WTC11 (cell line): ENCODE results near the gene VCL. TPM values are rescaled to one million over a fixed set of nuclear protein-coding genes. Genes with fewer than 3 reads are reported as not detected.

Experiments
- ATAC-seq: fragments of 200-7000 bp; cut with Tn5 transposase; 2 replicates; pipeline ENCODE4 v1.10.0; 2021; ENCODE audit warnings: mild to moderate bottlenecking, moderate library complexity
- CTCF ChIA-PET: fragments of 300-600 bp; sonication (Branson Sonifier 250); formaldehyde crosslinking; loops from one replicate; lab custom pipeline; 2021; ENCODE audit warnings: antibody characterized with exemption; lab: Charles Lee
- POLR2A ChIA-PET: fragments of 350-600 bp; sonication (Branson Sonifier 250); formaldehyde crosslinking; loops from one replicate; lab custom pipeline; 2021; ENCODE audit warnings: antibody characterized with exemption; lab: Charles Lee
- DNase-seq: peaks from one replicate; pipeline ENCODE4 v3.0.0; 2021; ENCODE audit warnings: low spot score
- H3K27ac Mint-ChIP-seq: 2 replicates; pipeline ENCODE4 v1.8.0; 2021; ENCODE audit warnings: mixed read lengths
- H3K27me3 Mint-ChIP-seq: 2 replicates; pipeline ENCODE4 v1.8.0; 2021; ENCODE audit warnings: low read depth, mild to moderate bottlenecking, moderate library complexity, mixed read lengths
- H3K36me3 Mint-ChIP-seq: 2 replicates; pipeline ENCODE4 v1.8.0; 2021; ENCODE audit warnings: mixed read lengths
- H3K4me1 Mint-ChIP-seq: 2 replicates; pipeline ENCODE4 v1.8.0; 2022; ENCODE audit warnings: mixed read lengths
- H3K4me3 Mint-ChIP-seq: 2 replicates; pipeline ENCODE4 v1.8.0; 2021; ENCODE audit warnings: mild to moderate bottlenecking, moderate library complexity, mixed read lengths
- H3K9me3 Mint-ChIP-seq: 2 replicates; pipeline ENCODE4 v1.8.0; 2021; ENCODE audit warnings: mixed read lengths
- CREM ChIP-seq: sonication (generic); formaldehyde crosslinking; IDR thresholded peaks from 2 replicates; pipeline ENCODE4 v1.8.1; 2022; ENCODE audit warnings: mild to moderate bottlenecking, missing genetic modification reagents, moderate library complexity
- ESRRA ChIP-seq: sonication (generic); formaldehyde crosslinking; IDR thresholded peaks from 2 replicates; pipeline ENCODE4 v1.8.1; 2022; ENCODE audit warnings: mild to moderate bottlenecking, missing genetic modification reagents, borderline replicate concordance
- FOXK1 ChIP-seq: sonication (generic); formaldehyde crosslinking; IDR thresholded peaks from 2 replicates; pipeline ENCODE4 v1.8.0; 2022; ENCODE audit warnings: mild to moderate bottlenecking, moderate library complexity, missing genetic modification reagents
- GABPB1 ChIP-seq: sonication (generic); formaldehyde crosslinking; IDR thresholded peaks from 2 replicates; pipeline ENCODE4 v1.8.1; 2023; ENCODE audit warnings: mild to moderate bottlenecking, missing genetic modification reagents
- GTF2I ChIP-seq: fragments of 250-450 bp; sonication (Bioruptor Pico); conservative IDR thresholded peaks from 2 replicates; pipeline ENCODE4 v1.4.0; 2021; ENCODE audit warnings: mild to moderate bottlenecking
- IRF2 ChIP-seq: sonication (generic); formaldehyde crosslinking; IDR thresholded peaks from 2 replicates; pipeline ENCODE4 v1.8.0; 2022; ENCODE audit warnings: low read depth, missing genetic modification reagents, borderline replicate concordance
- JUN ChIP-seq: sonication (generic); formaldehyde crosslinking; IDR thresholded peaks from 2 replicates; pipeline ENCODE4 v1.8.0; 2023; ENCODE audit warnings: mild to moderate bottlenecking, missing genetic modification reagents
- KAT7 ChIP-seq: sonication (generic); formaldehyde crosslinking; IDR thresholded peaks from 2 replicates; pipeline ENCODE4 v1.8.1; 2023; ENCODE audit warnings: missing genetic modification reagents, mild to moderate bottlenecking, borderline replicate concordance
- NFATC4 ChIP-seq: fragments of 250-450 bp; sonication (Bioruptor Pico); IDR thresholded peaks from 2 replicates; pipeline ENCODE4 v1.9.0; 2021; ENCODE audit warnings: mild to moderate bottlenecking
- NR2C2 ChIP-seq: sonication (generic); formaldehyde crosslinking; IDR thresholded peaks from 2 replicates; pipeline ENCODE4 v1.8.0; 2022; ENCODE audit warnings: mild to moderate bottlenecking, missing genetic modification reagents
- NR3C1 ChIP-seq: sonication (generic); formaldehyde crosslinking; conservative IDR thresholded peaks from 2 replicates; pipeline ENCODE4 v1.8.1; 2023; ENCODE audit warnings: low read depth, mild to moderate bottlenecking, missing genetic modification reagents
- PRRX2 ChIP-seq: fragments of 250-450 bp; sonication (Bioruptor Pico); IDR thresholded peaks from 2 replicates; pipeline ENCODE4 v1.8.0; 2021; ENCODE audit warnings: mild to moderate bottlenecking
- SOX15 ChIP-seq: fragments of 250-450 bp; sonication (Bioruptor Pico); IDR thresholded peaks from 2 replicates; pipeline ENCODE4 v1.9.0; 2021; ENCODE audit warnings: mild to moderate bottlenecking
- ZNF121 ChIP-seq: sonication (generic); formaldehyde crosslinking; IDR thresholded peaks from 2 replicates; pipeline ENCODE4 v1.8.0; 2023; ENCODE audit warnings: missing genetic modification reagents
- ZNF423 ChIP-seq: fragments of 250-450 bp; sonication (Bioruptor Pico); IDR thresholded peaks from 2 replicates; pipeline ENCODE4 v2.1.2; 2022; ENCODE audit warnings: mild to moderate bottlenecking, moderate library complexity
- total RNA-seq: library from RNA; stranded (reverse); gene quantifications from 3 replicates; pipeline ENCODE4 v1.2.3, GENCODE V29; 2021
- TF ChIP-seq, protein P1 (sequence below): sonication (generic); formaldehyde crosslinking; IDR thresholded peaks from 2 replicates; pipeline ENCODE4 v1.8.0; 2022; ENCODE audit warnings: mild to moderate bottlenecking, missing genetic modification reagents
- TF ChIP-seq, protein P2 (sequence below): sonication (generic); formaldehyde crosslinking; IDR thresholded peaks from 2 replicates; pipeline ENCODE4 v1.8.1; 2022; ENCODE audit warnings: low read depth, mild to moderate bottlenecking, moderate library complexity, missing genetic modification reagents, borderline replicate concordance
- TF ChIP-seq, protein P3 (sequence below): sonication (generic); formaldehyde crosslinking; IDR thresholded peaks from 2 replicates; pipeline ENCODE4 v1.8.0; 2022; ENCODE audit warnings: mild to moderate bottlenecking, missing genetic modification reagents
- TF ChIP-seq, protein P4 (sequence below): fragments of 250-450 bp; sonication (Bioruptor Pico); IDR thresholded peaks from 2 replicates; pipeline ENCODE4 v1.9.0; 2021; ENCODE audit warnings: mild to moderate bottlenecking
- TF ChIP-seq, protein P5 (sequence below): sonication (generic); formaldehyde crosslinking; IDR thresholded peaks from 2 replicates; pipeline ENCODE4 v1.8.1; 2023; ENCODE audit warnings: mild to moderate bottlenecking, missing genetic modification reagents, moderate library complexity
- TF ChIP-seq, protein P6 (sequence below): sonication (generic); formaldehyde crosslinking; IDR thresholded peaks from 2 replicates; pipeline ENCODE4 v1.8.1; 2023; ENCODE audit warnings: mild to moderate bottlenecking, missing genetic modification reagents
- TF ChIP-seq, protein P7 (sequence below): sonication (generic); formaldehyde crosslinking; IDR thresholded peaks from 2 replicates; pipeline ENCODE4 v1.8.0; 2022; ENCODE audit warnings: mild to moderate bottlenecking, missing genetic modification reagents

VCL gene
- total RNA-seq, 1 experiment from 2014 or later = 225 TPM

DNA sequence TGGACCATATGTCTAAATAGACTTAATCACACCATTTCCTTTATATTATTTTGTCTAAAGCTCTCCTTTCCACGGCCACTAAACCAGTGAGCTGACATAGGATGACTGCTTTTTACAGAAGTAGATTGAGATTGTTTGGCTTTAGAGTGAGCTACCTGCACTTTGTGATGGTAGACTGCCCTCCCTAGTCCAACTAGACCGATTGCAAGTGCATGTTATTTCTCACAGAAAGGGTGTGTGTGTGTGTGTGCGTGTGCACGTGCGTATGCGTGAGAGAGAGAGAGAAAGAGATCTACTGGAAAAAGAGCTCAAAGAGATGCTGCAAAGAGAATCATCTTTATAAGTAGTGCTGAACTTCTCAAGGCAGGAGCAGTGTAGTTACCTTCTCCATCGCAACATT lies 60.7 kb downstream of the VCL start (continued):
- TF ChIP-seq ZNF121 (CRISPR knock-in tag) (no peak), FOXK1 (CRISPR knock-in tag) (no peak), GABPB1 (CRISPR knock-in tag) (no peak)
- TF ChIP-seq, protein P1, sequence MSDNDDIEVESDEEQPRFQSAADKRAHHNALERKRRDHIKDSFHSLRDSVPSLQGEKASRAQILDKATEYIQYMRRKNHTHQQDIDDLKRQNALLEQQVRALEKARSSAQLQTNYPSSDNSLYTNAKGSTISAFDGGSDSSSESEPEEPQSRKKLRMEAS (CRISPR knock-in tag) = no peak
- TF ChIP-seq, protein P2, sequence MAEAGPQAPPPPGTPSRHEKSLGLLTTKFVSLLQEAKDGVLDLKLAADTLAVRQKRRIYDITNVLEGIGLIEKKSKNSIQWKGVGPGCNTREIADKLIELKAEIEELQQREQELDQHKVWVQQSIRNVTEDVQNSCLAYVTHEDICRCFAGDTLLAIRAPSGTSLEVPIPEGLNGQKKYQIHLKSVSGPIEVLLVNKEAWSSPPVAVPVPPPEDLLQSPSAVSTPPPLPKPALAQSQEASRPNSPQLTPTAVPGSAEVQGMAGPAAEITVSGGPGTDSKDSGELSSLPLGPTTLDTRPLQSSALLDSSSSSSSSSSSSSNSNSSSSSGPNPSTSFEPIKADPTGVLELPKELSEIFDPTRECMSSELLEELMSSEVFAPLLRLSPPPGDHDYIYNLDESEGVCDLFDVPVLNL = no peak

DNA sequence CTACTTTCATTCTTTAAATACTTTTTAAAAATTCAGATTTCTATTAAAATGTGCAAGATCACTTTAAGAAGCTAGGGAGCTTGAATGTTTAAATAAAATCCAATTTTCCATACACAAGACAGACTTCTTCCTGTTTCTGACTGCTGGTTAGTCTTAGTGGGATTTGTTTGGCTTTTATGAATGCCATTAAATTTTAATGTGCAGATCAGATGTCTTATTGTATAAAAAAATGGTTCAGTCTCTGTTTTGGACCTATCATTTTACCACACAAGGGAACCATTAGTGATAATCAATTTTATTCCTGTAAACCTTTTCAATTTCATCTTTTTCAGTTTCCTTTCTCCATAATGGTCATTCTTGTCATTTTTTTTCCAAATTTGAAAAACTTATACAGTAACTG lies 63.2 kb downstream of the VCL start:
- no peak overlapping the region for H3K4me3 Mint-ChIP-seq
- ATAC-seq (no peak), DNase-seq (no peak)
- no peaks in the 10 kb centered on the region for H3K27me3 Mint-ChIP-seq
- H3K4me1 Mint-ChIP-seq = peaks cover 11% of the 10 kb centered on the region
- H3K27ac Mint-ChIP-seq = no peak overlapping the region
- POLR2A ChIA-PET = no interaction called here
- CTCF ChIA-PET = no interaction called here
- TF ChIP-seq, protein P3, sequence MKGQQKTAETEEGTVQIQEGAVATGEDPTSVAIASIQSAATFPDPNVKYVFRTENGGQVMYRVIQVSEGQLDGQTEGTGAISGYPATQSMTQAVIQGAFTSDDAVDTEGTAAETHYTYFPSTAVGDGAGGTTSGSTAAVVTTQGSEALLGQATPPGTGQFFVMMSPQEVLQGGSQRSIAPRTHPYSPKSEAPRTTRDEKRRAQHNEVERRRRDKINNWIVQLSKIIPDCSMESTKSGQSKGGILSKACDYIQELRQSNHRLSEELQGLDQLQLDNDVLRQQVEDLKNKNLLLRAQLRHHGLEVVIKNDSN (CRISPR knock-in tag) = no peak
- TF ChIP-seq, protein P4, sequence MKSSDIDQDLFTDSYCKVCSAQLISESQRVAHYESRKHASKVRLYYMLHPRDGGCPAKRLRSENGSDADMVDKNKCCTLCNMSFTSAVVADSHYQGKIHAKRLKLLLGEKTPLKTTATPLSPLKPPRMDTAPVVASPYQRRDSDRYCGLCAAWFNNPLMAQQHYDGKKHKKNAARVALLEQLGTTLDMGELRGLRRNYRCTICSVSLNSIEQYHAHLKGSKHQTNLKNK (CRISPR knock-in tag) = no peak
- TF ChIP-seq, protein P5, sequence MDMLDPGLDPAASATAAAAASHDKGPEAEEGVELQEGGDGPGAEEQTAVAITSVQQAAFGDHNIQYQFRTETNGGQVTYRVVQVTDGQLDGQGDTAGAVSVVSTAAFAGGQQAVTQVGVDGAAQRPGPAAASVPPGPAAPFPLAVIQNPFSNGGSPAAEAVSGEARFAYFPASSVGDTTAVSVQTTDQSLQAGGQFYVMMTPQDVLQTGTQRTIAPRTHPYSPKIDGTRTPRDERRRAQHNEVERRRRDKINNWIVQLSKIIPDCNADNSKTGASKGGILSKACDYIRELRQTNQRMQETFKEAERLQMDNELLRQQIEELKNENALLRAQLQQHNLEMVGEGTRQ (CRISPR knock-in tag) = no peak
- TF ChIP-seq KAT7 (CRISPR knock-in tag) (no peak), NR3C1 (CRISPR knock-in tag) (no peak), JUN (CRISPR knock-in tag) (no peak), ESRRA (CRISPR knock-in tag) (no peak), CREM (CRISPR knock-in tag) (no peak), SOX15 (CRISPR knock-in tag) (no peak), NFATC4 (CRISPR knock-in tag) (no peak), NR2C2 (CRISPR knock-in tag) (no peak), IRF2 (CRISPR knock-in tag) (no peak), ZNF423 (CRISPR knock-in tag) (no peak), GTF2I (CRISPR knock-in tag) (no peak), PRRX2 (CRISPR knock-in tag) (no peak)
- TF ChIP-seq, protein P6, sequence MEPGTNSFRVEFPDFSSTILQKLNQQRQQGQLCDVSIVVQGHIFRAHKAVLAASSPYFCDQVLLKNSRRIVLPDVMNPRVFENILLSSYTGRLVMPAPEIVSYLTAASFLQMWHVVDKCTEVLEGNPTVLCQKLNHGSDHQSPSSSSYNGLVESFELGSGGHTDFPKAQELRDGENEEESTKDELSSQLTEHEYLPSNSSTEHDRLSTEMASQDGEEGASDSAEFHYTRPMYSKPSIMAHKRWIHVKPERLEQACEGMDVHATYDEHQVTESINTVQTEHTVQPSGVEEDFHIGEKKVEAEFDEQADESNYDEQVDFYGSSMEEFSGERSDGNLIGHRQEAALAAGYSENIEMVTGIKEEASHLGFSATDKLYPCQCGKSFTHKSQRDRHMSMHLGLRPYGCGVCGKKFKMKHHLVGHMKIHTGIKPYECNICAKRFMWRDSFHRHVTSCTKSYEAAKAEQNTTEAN = no peak
- TF ChIP-seq, protein P7, sequence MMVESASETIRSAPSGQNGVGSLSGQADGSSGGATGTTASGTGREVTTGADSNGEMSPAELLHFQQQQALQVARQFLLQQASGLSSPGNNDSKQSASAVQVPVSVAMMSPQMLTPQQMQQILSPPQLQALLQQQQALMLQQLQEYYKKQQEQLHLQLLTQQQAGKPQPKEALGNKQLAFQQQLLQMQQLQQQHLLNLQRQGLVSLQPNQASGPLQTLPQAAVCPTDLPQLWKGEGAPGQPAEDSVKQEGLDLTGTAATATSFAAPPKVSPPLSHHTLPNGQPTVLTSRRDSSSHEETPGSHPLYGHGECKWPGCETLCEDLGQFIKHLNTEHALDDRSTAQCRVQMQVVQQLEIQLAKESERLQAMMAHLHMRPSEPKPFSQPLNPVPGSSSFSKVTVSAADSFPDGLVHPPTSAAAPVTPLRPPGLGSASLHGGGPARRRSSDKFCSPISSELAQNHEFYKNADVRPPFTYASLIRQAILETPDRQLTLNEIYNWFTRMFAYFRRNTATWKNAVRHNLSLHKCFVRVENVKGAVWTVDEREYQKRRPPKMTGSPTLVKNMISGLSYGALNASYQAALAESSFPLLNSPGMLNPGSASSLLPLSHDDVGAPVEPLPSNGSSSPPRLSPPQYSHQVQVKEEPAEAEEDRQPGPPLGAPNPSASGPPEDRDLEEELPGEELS (CRISPR knock-in tag) = no peak
- H3K36me3 Mint-ChIP-seq = peaks cover 32% of the 10 kb centered on the region
- peaks cover 10% of the 10 kb centered on the region for H3K9me3 Mint-ChIP-seq
